HepG2 (cell line): ENCODE data around the gene COPZ2. TPM values are rescaled to one million over a fixed set of nuclear protein-coding genes. Genes with fewer than 3 reads are reported as not detected.
A peak's percentile ranks its signal among the peaks of the same experiment; 100 is the strongest.

ENCODE experiments used
- ETS1 ChIP-seq: sonication (generic); formaldehyde crosslinking; IDR thresholded peaks from 2 replicates; pipeline ENCODE4 v1.4.0; 2020; ENCODE audit warnings: missing genetic modification reagents
- GABPB1 ChIP-seq: IDR thresholded peaks from 2 replicates; pipeline ENCODE4 v1.6.1; 2016; ENCODE audit warnings: mild to moderate bottlenecking, missing genetic modification reagents, moderate library complexity, missing compliant biosample characterization
- GATA4 ChIP-seq: sonication (generic); IDR thresholded peaks from 2 replicates; pipeline ENCODE4 v1.6.1; 2016; ENCODE audit warnings: antibody characterized with exemption, low read depth, borderline replicate concordance
- GZF1 ChIP-seq: sonication (generic); formaldehyde crosslinking; IDR thresholded peaks from 2 replicates; pipeline ENCODE4 v1.5.1; 2020; ENCODE audit warnings: mild to moderate bottlenecking, missing genetic modification reagents
- IKZF4 ChIP-seq: sonication (generic); formaldehyde crosslinking; IDR thresholded peaks from 2 replicates; pipeline ENCODE4 v1.5.1; 2020; ENCODE audit warnings: borderline replicate concordance, mild to moderate bottlenecking, low read depth, missing genetic modification reagents; ENCODE audit errors: not compliant biosample characterization
- KMT2B ChIP-seq: IDR thresholded peaks from 2 replicates; pipeline ENCODE4 v1.6.1; 2016; ENCODE audit warnings: missing genetic modification reagents, missing compliant biosample characterization
- MTA1 ChIP-seq: sonication (generic); formaldehyde crosslinking; IDR thresholded peaks from 2 replicates; pipeline ENCODE4 v1.4.0; 2020; ENCODE audit warnings: missing genetic modification reagents, mild to moderate bottlenecking, borderline replicate concordance
- MXD1 ChIP-seq: sonication (generic); formaldehyde crosslinking; IDR thresholded peaks from 2 replicates; pipeline ENCODE4 v1.4.0; 2020; ENCODE audit warnings: mild to moderate bottlenecking, missing genetic modification reagents
- MXD4 ChIP-seq: IDR thresholded peaks from 2 replicates; pipeline ENCODE4 v1.6.1; 2016; ENCODE audit warnings: mild to moderate bottlenecking, missing biosample characterization, missing genetic modification reagents
- PATZ1 ChIP-seq: sonication (generic); formaldehyde crosslinking; IDR thresholded peaks from 2 replicates; pipeline ENCODE4 v1.4.0; 2020; ENCODE audit warnings: missing genetic modification reagents
- RAD21 ChIP-seq: fragments of 450-650 bp; formaldehyde crosslinking; IDR thresholded peaks from 2 replicates; pipeline ENCODE4 v1.5.0; 2020; ENCODE audit warnings: mild to moderate bottlenecking
- SMAD3 ChIP-seq: sonication (generic); formaldehyde crosslinking; IDR thresholded peaks from 2 replicates; pipeline ENCODE4 v1.4.0; 2020; ENCODE audit warnings: missing genetic modification reagents
- TRAFD1 ChIP-seq: sonication (generic); formaldehyde crosslinking; IDR thresholded peaks from 2 replicates; pipeline ENCODE4 v1.5.1; 2020; ENCODE audit warnings: missing genetic modification reagents, mild to moderate bottlenecking, borderline replicate concordance
- ZBTB1 ChIP-seq: sonication (generic); formaldehyde crosslinking; IDR thresholded peaks from 2 replicates; pipeline ENCODE4 v1.4.0; 2020; ENCODE audit warnings: missing genetic modification reagents, borderline replicate concordance
- ZC3H13 ChIP-seq: sonication (generic); formaldehyde crosslinking; IDR thresholded peaks from 2 replicates; pipeline ENCODE4 v1.8.1; 2023; ENCODE audit warnings: mild to moderate bottlenecking, missing genetic modification reagents, moderate library complexity
- ZFP41 ChIP-seq: sonication (generic); formaldehyde crosslinking; IDR thresholded peaks from 2 replicates; pipeline ENCODE4 v1.4.0; 2020; ENCODE audit warnings: mild to moderate bottlenecking, missing genetic modification reagents, borderline replicate concordance
- ZNF12 ChIP-seq: sonication (generic); formaldehyde crosslinking; IDR thresholded peaks from 2 replicates; pipeline ENCODE4 v1.5.0; 2020; ENCODE audit warnings: missing genetic modification reagents
- ZNF121 ChIP-seq: sonication (generic); formaldehyde crosslinking; IDR thresholded peaks from 2 replicates; pipeline ENCODE4 v1.5.0; 2020; ENCODE audit warnings: mild to moderate bottlenecking, missing genetic modification reagents
- ZNF234 ChIP-seq: sonication (generic); formaldehyde crosslinking; conservative IDR thresholded peaks from 2 replicates; pipeline ENCODE4 v1.5.1; 2020; ENCODE audit warnings: mild to moderate bottlenecking, missing genetic modification reagents
- ZNF34 ChIP-seq: sonication (generic); formaldehyde crosslinking; IDR thresholded peaks from 2 replicates; pipeline ENCODE4 v1.4.0; 2020; ENCODE audit warnings: mild to moderate bottlenecking, missing genetic modification reagents, borderline replicate concordance
- ZNF550 ChIP-seq: sonication (generic); formaldehyde crosslinking; IDR thresholded peaks from 2 replicates; pipeline ENCODE4 v1.4.0; 2020; ENCODE audit warnings: mild to moderate bottlenecking, missing genetic modification reagents, borderline replicate concordance
- ZNF704 ChIP-seq: sonication (generic); formaldehyde crosslinking; IDR thresholded peaks from 2 replicates; pipeline ENCODE4 v1.8.1; 2023; ENCODE audit warnings: mild to moderate bottlenecking, inconsistent platforms, moderate library complexity, missing genetic modification reagents, borderline replicate concordance
- polyA plus RNA-seq, 8 experiments: library from polyadenylated mRNA; depleted of rRNA in 3 of 8; stranded (reverse) in 7 of 8; unstranded in 1 of 8; fragments of >200 nt; fragmentation: Illumina TruSeq in 4 of 8; extraction: Trizol in 4 of 8; gene quantifications; 2 replicates each; pipeline versions ENCODE4 v1.2.1 to v1.2.3, GENCODE V29; 2011 to 2016; ENCODE audit warnings: low read depth in 4 of 8, missing spikeins in 1 of 8, mixed read lengths in 1 of 8; ENCODE audit not compliant: insufficient read depth in 1 of 8
- total RNA-seq, 5 experiments: library from RNA; depleted of rRNA; stranded (reverse); fragments of >200 nt; fragmentation: Illumina TruSeq; extraction: Trizol; gene quantifications; 2 replicates each; pipeline ENCODE4 v1.2.3, GENCODE V29; 2016; ENCODE audit warnings: low read depth in 1 of 5

Gene COPZ2
- total and polyA plus RNA-seq, 2 of the 13 experiments (the other 11 are each of a cell fraction or from before 2014, with no cell fraction given) = 0.61 to 1.5 TPM

GRCh38 chr17:48026502-48027321 lies 10.9 kb downstream of the COPZ2 start (continued):
- TF ChIP-seq ZNF12 (CRISPR knock-in tag) = peak; percentile 19; the same call in 1 of the 2 replicates
- TF ChIP-seq IKZF4 (CRISPR knock-in tag) = peak; percentile 29
- TF ChIP-seq ZNF121 = 0 out of 2 replicates have a peak, but pooled peaks have one; percentile 35
- no peak for TF ChIP-seq GATA4
- no peak for TF ChIP-seq ZNF550 (CRISPR knock-in tag)
- TF ChIP-seq ZFP41 (CRISPR knock-in tag) = peak; percentile 3; the same call in 1 of the 2 replicates
- TF ChIP-seq GZF1 (CRISPR knock-in tag) = no peak
- 0 out of 2 replicates have a peak, but pooled peaks have one; percentile 54 for TF ChIP-seq KMT2B (CRISPR knock-in tag)
- peak; percentile 53; the same call in 1 of the 2 replicates for TF ChIP-seq GABPB1
- TF ChIP-seq RAD21 = peak; percentile 97
- TF ChIP-seq SMAD3 (CRISPR knock-in tag) = 0 out of 2 replicates have a peak, but pooled peaks have one; percentile 57
- no peak for TF ChIP-seq ZNF234 (CRISPR knock-in tag)
- TF ChIP-seq ZC3H13 (CRISPR knock-in tag) = no peak
- TF ChIP-seq MXD1 (CRISPR knock-in tag) = no peak
- TF ChIP-seq ZNF34 (CRISPR knock-in tag) = 0 out of 2 replicates have a peak, but pooled peaks have one; percentile 62
- TF ChIP-seq MTA1 (CRISPR knock-in tag) = peak; percentile 62; the same call in 1 of the 2 replicates
- TF ChIP-seq ETS1 = no peak
- TF ChIP-seq ZBTB1 (CRISPR knock-in tag) = no peak
- TF ChIP-seq PATZ1 (CRISPR knock-in tag) = peak; percentile 46; the same call in 1 of the 2 replicates
- TF ChIP-seq ZNF704 (CRISPR knock-in tag) = no peak
- TF ChIP-seq TRAFD1 (CRISPR knock-in tag) = 0 out of 2 replicates have a peak, but pooled peaks have one; percentile 48
- TF ChIP-seq MXD4 (CRISPR knock-in tag) = peak; percentile 43; the same call in 1 of the 2 replicates
